ENCODE measurements around the gene ZBED3.

DNA sequence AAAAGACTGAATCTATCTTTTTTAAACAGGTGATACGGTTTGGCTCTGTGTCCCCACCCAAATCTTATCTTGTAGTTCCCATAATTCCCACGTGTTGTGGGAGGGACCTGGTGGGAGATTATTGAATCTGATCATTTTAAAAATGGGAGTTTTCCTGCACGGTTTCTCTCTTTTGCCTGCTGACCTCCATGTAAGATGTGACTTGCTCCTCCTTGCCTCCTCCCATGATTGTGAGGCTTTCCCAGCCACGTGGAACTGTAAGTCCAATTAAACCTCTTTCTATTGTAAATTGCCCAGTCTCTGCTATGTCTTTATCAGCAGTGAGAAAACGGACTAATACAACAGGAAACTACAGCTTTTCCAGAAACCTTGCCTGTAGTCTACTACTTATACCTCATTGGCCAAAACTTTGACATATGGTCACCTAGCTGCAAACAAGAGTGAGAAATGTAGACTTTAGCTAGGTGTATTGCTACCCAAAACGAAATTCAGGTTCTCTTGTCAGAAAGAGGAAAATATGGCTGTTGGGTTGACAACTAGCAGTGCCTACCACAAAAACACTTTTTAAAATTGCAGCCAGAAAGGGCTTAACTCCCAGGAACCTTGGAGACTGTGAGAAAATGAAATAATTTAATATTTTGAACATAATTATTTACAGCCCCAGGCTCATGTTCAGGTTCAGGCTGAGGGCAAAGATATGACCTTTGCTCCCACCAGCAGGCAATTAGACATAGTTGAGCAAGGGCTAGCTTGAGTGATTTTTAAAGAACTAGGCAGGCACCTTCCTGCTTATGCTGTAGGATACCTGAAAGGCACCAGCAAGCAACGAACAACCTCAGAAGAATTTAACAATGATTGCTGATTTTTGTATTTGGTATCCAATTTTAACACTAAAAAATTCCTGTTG is 64.3 kb downstream of the ZBED3 start:
- TF ChIP-seq, protein P1, sequence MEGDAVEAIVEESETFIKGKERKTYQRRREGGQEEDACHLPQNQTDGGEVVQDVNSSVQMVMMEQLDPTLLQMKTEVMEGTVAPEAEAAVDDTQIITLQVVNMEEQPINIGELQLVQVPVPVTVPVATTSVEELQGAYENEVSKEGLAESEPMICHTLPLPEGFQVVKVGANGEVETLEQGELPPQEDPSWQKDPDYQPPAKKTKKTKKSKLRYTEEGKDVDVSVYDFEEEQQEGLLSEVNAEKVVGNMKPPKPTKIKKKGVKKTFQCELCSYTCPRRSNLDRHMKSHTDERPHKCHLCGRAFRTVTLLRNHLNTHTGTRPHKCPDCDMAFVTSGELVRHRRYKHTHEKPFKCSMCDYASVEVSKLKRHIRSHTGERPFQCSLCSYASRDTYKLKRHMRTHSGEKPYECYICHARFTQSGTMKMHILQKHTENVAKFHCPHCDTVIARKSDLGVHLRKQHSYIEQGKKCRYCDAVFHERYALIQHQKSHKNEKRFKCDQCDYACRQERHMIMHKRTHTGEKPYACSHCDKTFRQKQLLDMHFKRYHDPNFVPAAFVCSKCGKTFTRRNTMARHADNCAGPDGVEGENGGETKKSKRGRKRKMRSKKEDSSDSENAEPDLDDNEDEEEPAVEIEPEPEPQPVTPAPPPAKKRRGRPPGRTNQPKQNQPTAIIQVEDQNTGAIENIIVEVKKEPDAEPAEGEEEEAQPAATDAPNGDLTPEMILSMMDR (conservative IDR thresholded peaks at IDR 0.05 in 1 of 2, IDR thresholded peaks at IDR 0.05 in 1 of 2; ENCODE audit: extremely low read depth in 1 of 2, insufficient read depth in 1 of 2, low read depth in 1 of 2, low read length in 2 of 2) = no peak
- TF ChIP-seq EZH2 (IDR thresholded peaks at IDR 0.05; ENCODE audit: borderline replicate concordance, low read length) = no peak
